Liver (tissue), 9 donors: Measurements from ENCODE around the gene POMC. TPM values are rescaled to one million over a fixed set of nuclear protein-coding genes. Genes with fewer than 3 reads are reported as not detected.

ENCODE experiments used
- DNase-seq: peaks from one replicate; pipeline ENCODE4 v3.0.0-alpha.2; 2017; ENCODE audit warnings: low spot score
- H3K27ac ChIP-seq, 2 donors: one replicate each; pipeline ENCODE4 v1.7.0; 2013; ENCODE audit warnings: inconsistent platforms in 2 of 2, low read length in 2 of 2, control low read depth in 1 of 2, low read depth in 1 of 2, mild to moderate bottlenecking in 1 of 2
- H3K27me3 ChIP-seq, 4 donors: one replicate each; pipeline versions ENCODE4 v1.6.1 to v1.7.0; 2013; ENCODE audit warnings: low read length in 3 of 4, inconsistent platforms in 1 of 4, mild to moderate bottlenecking in 1 of 4, moderate library complexity in 1 of 4; ENCODE audit not compliant: control insufficient read depth in 4 of 4, insufficient read depth in 4 of 4
- H3K36me3 ChIP-seq, 4 donors: one replicate each; pipeline versions ENCODE4 v1.6.1 to v1.7.0; 2013; ENCODE audit warnings: low read length in 3 of 4, mild to moderate bottlenecking in 3 of 4, low read depth in 1 of 4, moderate library complexity in 1 of 4; ENCODE audit not compliant: control insufficient read depth in 4 of 4, insufficient read depth in 3 of 4
- H3K4me1 ChIP-seq, 4 donors: one replicate each; pipeline versions ENCODE4 v1.6.1 to v1.7.0; 2013; ENCODE audit warnings: low read length in 3 of 4, mild to moderate bottlenecking in 3 of 4, moderate library complexity in 1 of 4; ENCODE audit not compliant: control insufficient read depth in 4 of 4, insufficient read depth in 4 of 4
- H3K4me3 ChIP-seq, 3 donors: one replicate each; pipeline versions ENCODE4 v1.6.1 to v1.7.0; 2013; ENCODE audit warnings: low read length in 3 of 3, control low read depth in 1 of 3, low read depth in 1 of 3, mild to moderate bottlenecking in 1 of 3
- H3K9ac ChIP-seq, 2 donors: one replicate each; pipeline ENCODE4 v1.7.0; 2013; ENCODE audit warnings: low read length in 2 of 2, mild to moderate bottlenecking in 2 of 2, moderate library complexity in 2 of 2, control low read depth in 1 of 2, low read depth in 1 of 2
- H3K9me3 ChIP-seq, 4 donors: one replicate each; pipeline versions ENCODE4 v1.6.1 to v1.7.0; 2013; ENCODE audit warnings: low read length in 3 of 4; ENCODE audit not compliant: control insufficient read depth in 4 of 4
- ATF3 ChIP-seq: IDR thresholded peaks from 2 replicates; pipeline ENCODE4 v1.6.1; 2016; ENCODE audit warnings: antibody characterized with exemption
- CTCF ChIP-seq: fragments of 150-350 bp; IDR thresholded peaks from 2 replicates; pipeline ENCODE4 v1.5.1; 2017; ENCODE audit warnings: improper control_type of control experiment, low read depth, low read length; ENCODE audit not compliant: missing input control
- EGR1 ChIP-seq, 2 donors: IDR thresholded peaks; 2 replicates each; pipeline ENCODE4 v1.6.1; 2016 to 2018; ENCODE audit warnings: antibody characterized with exemption in 2 of 2, low read depth in 2 of 2
- FOXA1 ChIP-seq: IDR thresholded peaks from 2 replicates; pipeline ENCODE4 v1.6.1; 2016; ENCODE audit warnings: antibody characterized with exemption
- FOXA2 ChIP-seq: IDR thresholded peaks from 2 replicates; pipeline ENCODE4 v1.6.1; 2016; ENCODE audit warnings: antibody characterized with exemption
- GABPA ChIP-seq, 2 donors: IDR thresholded peaks in 1 of 2; conservative IDR thresholded peaks in 1 of 2; 2 replicates each; pipeline ENCODE4 v1.6.1; 2016; ENCODE audit warnings: antibody characterized with exemption in 2 of 2, mild to moderate bottlenecking in 1 of 2, moderate library complexity in 1 of 2
- HNF4A ChIP-seq, 2 donors: conservative IDR thresholded peaks; 2 replicates each; pipeline ENCODE4 v1.6.1; 2016; ENCODE audit warnings: antibody characterized with exemption in 2 of 2, mild to moderate bottlenecking in 2 of 2
- HNF4G ChIP-seq: IDR thresholded peaks from 2 replicates; pipeline ENCODE4 v1.6.1; 2016; ENCODE audit warnings: antibody characterized with exemption
- JUND ChIP-seq, 2 donors: IDR thresholded peaks; 2 replicates each; pipeline ENCODE4 v1.6.1; 2016; ENCODE audit warnings: antibody characterized with exemption in 2 of 2
- MAX ChIP-seq: IDR thresholded peaks from 2 replicates; pipeline ENCODE4 v1.6.1; 2016; ENCODE audit warnings: antibody characterized with exemption
- NR2F2 ChIP-seq: IDR thresholded peaks from 2 replicates; pipeline ENCODE4 v1.6.1; 2016; ENCODE audit warnings: antibody characterized with exemption
- RAD21 ChIP-seq, 2 donors: IDR thresholded peaks; 2 replicates each; pipeline ENCODE4 v1.6.1; 2016; ENCODE audit warnings: antibody characterized with exemption in 2 of 2, mild to moderate bottlenecking in 2 of 2
- REST ChIP-seq: IDR thresholded peaks from 2 replicates; pipeline ENCODE4 v1.6.1; 2016; ENCODE audit warnings: antibody characterized with exemption, mild to moderate bottlenecking
- RXRA ChIP-seq, 2 donors: IDR thresholded peaks; 2 replicates each; pipeline ENCODE4 v1.6.1; 2017 to 2018; ENCODE audit warnings: antibody characterized with exemption in 2 of 2, mild to moderate bottlenecking in 1 of 2
- TAF1 ChIP-seq: conservative IDR thresholded peaks from 2 replicates; pipeline ENCODE4 v1.6.1; 2016; ENCODE audit warnings: antibody characterized with exemption, mild to moderate bottlenecking
- YY1 ChIP-seq: IDR thresholded peaks from 2 replicates; pipeline ENCODE4 v1.6.1; 2016; ENCODE audit warnings: antibody characterized with exemption, mild to moderate bottlenecking
- ZBTB33 ChIP-seq: IDR thresholded peaks from 2 replicates; pipeline ENCODE4 v1.6.1; 2016; ENCODE audit warnings: antibody characterized with exemption
- WGBS: extraction: QIAGEN DNeasy Blood & Tissue Kit; methylation state at CpG from one replicate; pipeline ENCODE4 v1.1.7; 2013; 5-methylcytosine and 5-hydroxymethylcytosine counted together
- polyA plus RNA-seq, 2 donors: library from polyadenylated mRNA; stranded (reverse) in 1 of 2; unstranded in 1 of 2; fragments of 200-250 nt in 1 of 2; fragments of >200 nt in 1 of 2; fragmentation: Nextera tagmentation in 1 of 2; extraction: Ambion mirVana in 1 of 2; gene quantifications; one replicate each; pipeline versions ENCODE4 v1.2.1 to v1.2.3, GENCODE V29; 2013 to 2015
- total RNA-seq, 2 donors: library from RNA; depleted of rRNA; stranded (reverse); fragments of >200 nt; gene quantifications; one replicate each; pipeline ENCODE4 v1.2.3, GENCODE V29; 2014
- donor health status: healthy.
- donor health status: healthy.
- donor health status: healthy.
- donor health status: healthy.
- donor health status: healthy.

The POMC gene
- total and polyA plus RNA-seq, 4 donors: 0.67 to 7.8 (median 0.93) TPM

GRCh38 chr2:25116956-25117355, 51.4 kb downstream of the POMC start:
- no peak overlapping the region for H3K27ac ChIP-seq
- no peak overlapping the region for H3K4me3 ChIP-seq
- H3K9ac ChIP-seq: no peak overlapping the region
- DNase-seq: no peak
- H3K27me3 ChIP-seq: no peaks in the 10 kb centered on the region
- WGBS: 96% methylated on average over 13 of the region's 13 CpGs
- H3K9me3 ChIP-seq: no peaks in the 10 kb centered on the region
- H3K36me3 ChIP-seq: no peaks in the 10 kb centered on the region
- no peaks in the 10 kb centered on the region for H3K4me1 ChIP-seq
- TF ChIP-seq JUND (IDR thresholded peaks at IDR 0.05) (no peak), HNF4G (no peak), NR2F2 (no peak), MAX (no peak), RXRA (IDR thresholded peaks at IDR 0.05) (no peak), GABPA (IDR thresholded peaks at IDR 0.05 in 1 of 2, conservative IDR thresholded peaks at IDR 0.05 in 1 of 2) (no peak), TAF1 (no peak), ZBTB33 (no peak), YY1 (no peak), FOXA1 (no peak), REST (no peak), FOXA2 (no peak), CTCF (no peak), ATF3 (no peak), HNF4A (conservative IDR thresholded peaks at IDR 0.05) (no peak), RAD21 (IDR thresholded peaks at IDR 0.05) (no peak)

GRCh38 chr2:25115902-25116301, 52.5 kb downstream of the POMC start:
- DNase-seq: no peak
- Histone ChIP-seq H3K9ac (no peak overlapping the region), H3K9me3 (no peaks in the 10 kb centered on the region), H3K27me3 (no peaks in the 10 kb centered on the region), H3K4me1 (no peaks in the 10 kb centered on the region), H3K4me3 (no peak overlapping the region), H3K27ac (no peak overlapping the region), H3K36me3 (peaks cover 0 to 1% (median 0%) of the 10 kb centered on the region in 4 donors)
- TF ChIP-seq FOXA2: no peak
- TF ChIP-seq HNF4A (conservative IDR thresholded peaks at IDR 0.05): no peak
- TF ChIP-seq YY1: no peak
- TF ChIP-seq GABPA (IDR thresholded peaks at IDR 0.05 in 1 of 2, conservative IDR thresholded peaks at IDR 0.05 in 1 of 2): no peak
- TF ChIP-seq EGR1 (IDR thresholded peaks at IDR 0.05; ENCODE audit: low read depth in 2 of 2): no peak
- peak; percentile 51 for TF ChIP-seq REST
- no peak for TF ChIP-seq CTCF
- WGBS: 89% methylated on average over 4 of the region's 4 CpGs
